ENCODE data around the gene NLN.
"Not testable (repeated sequence)": the region's sequence is repeated elsewhere in the genome, so short reads cannot be mapped to it uniquely, and the experiment has no call there.

Gene NLN

GRCh38 chr5:65772963-65773362 lies 51.0 kb downstream of the NLN start:
- DNase-seq (ENCODE audit: low read depth in 2 of 2), result not testable (repeated sequence)

DNA sequence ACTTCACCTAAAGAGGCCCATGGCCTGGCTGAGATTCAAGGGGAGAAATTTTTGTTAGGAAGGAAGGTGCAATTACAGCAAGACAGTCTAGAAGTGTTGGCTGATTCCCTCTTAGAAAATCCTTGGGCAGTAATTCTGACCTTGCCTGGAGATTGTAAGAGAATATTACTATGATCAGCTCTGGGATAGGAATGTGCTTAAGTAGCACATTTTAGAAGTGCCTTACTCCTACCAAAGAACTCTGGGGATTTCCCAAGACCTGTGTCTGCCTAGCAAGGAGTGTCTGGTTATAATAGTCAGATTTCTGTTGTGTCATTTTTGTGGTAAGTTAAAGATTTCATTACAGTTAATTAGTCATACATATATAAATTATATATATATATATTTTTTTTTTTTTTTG lies 52.3 kb downstream of the NLN start:
- no peak for DNase-seq (ENCODE audit: low read depth in 2 of 2)

- DNase-seq (ENCODE audit: low read depth in 2 of 2), result no peak
Observed at GRCh38 chr5:65775476-65775875, 53.5 kb downstream of the NLN start.

DNA sequence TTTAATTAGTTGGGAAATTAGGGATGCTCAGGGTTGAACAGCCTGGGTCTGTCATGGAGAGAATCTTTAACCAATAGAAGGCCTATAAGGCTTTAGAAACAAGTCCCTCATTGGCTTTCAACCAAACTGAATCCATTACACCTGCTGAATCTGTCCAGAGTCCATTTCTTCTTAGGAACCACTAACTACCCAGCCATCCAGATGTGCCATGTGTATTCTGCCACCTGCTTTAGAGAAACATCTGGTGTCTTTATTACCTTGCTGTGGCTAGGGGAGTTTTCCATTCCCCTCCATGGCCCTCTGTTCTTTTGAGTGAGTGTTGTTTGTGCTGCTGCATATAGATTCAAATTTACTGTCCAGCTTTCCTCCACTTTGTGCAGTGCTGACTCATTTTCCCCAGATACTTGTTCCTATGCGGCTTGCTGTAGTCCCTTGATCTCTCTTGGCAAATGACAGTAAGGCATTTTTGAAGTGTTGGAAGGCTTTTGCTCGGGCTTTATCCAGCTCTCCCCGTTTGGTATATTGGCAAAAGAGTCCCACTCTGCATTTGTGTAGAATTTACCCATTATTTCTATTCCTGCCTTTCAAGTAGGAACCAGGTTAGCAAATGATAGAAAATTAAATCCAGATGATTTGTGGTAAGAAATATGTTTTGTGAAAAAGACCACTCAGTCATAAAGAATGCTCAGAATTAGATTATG lies 54.6 kb downstream of the NLN start:
- DNase-seq (ENCODE audit: low read depth in 2 of 2), result no peak

GRCh38 chr5:65778126-65778525 lies 56.1 kb downstream of the NLN start:
- DNase-seq (ENCODE audit: low read depth in 2 of 2), result no peak

DNA sequence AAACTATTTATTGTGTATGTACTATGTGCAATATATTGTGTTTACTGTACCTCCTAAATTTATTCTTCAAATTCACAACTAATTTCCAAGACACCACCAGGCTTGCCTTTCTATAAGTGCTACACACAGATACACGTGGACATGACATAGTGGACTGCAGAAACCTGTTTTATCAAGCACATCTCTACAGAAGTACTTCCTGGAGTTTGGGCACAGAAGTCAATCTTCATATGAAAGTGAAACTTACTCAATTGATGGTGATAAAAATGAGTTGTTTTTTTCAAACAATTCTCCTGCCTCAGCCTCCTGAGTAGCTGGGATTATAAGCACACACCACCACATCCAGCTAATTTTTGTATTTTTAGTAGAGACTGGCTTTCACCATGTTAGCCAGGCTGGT lies 57.6 kb downstream of the NLN start:
- no peak for DNase-seq (ENCODE audit: low read depth in 2 of 2)

DNA sequence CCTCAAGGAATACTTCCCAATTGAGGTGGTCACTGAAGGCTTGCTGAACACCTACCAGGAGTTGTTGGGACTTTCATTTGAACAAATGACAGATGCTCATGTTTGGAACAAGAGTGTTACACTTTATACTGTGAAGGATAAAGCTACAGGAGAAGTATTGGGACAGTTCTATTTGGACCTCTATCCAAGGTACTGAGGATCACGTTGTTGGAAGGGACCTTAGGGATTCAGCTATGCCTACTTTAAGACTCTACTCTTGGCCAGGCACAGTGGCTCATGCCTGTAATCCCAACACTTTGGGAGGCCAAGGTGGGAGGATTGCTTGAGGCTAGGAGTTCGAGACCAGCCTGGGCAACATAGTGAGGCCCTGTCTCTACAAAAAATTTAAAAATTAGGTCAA lies 66.3 kb downstream of the NLN start:
- not testable (repeated sequence) for DNase-seq (ENCODE audit: low read depth in 2 of 2)

DNA sequence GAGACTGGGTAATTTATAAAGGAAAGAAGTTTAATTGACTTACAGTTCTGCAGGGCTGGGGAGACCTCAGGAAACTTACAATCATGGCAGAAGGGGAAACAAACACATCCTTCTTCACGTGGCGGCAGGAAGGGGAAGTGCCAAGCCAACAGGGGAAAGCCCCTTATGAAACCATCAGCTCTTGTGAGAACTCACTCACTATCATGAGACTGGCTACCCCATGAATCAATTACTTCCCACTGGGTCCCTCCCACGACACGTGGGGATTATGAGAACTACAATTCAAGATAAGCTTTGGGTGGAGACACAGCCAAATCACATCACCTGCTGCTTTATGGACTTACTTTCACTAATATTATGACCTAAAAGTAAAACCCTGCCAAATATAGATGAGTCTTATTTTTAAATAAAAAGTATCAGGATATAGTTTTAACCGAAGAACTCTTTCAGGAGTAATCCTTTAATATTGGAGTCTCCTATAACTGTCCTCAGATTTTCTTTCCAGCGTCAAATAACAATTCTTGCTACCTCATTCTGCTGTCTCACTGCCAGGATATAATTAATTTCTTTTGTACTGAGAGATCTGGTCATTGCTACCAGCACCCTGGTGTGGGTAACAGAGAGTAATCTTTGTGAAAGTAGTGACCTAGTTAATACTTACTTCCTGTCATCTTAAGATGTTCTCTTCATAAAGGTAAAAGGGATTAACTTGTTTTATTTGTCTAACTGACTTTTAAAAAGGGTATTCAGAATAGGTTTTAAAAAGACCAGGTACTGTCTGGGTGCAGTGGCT lies 68.6 kb downstream of the NLN start:
- DNase-seq (ENCODE audit: low read depth in 2 of 2), result peak in 1 of 2 donors; percentile 12

- DNase-seq (ENCODE audit: low read depth in 2 of 2), result no peak
Observed at GRCh38 chr5:65791712-65792673, 70.0 kb downstream of the NLN start.

DNA sequence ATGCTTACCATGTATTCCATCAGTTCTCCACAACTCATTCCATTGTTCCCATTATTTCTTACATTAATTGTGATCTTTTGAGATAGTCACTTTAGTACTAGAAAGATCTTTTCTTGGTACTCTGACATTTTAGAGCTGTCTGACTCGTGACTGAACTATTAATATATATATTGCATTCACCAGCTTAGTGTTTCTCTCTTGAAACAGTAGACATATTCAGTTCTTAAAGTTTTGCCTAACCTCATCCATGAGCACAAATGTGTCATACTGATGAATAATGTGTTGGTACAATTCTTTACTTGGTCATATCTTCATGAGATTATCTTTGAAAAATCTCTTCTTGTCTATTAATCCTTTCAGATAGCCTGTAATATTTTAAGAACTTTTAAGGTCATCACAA lies 74.3 kb downstream of the NLN start:
- DNase-seq (ENCODE audit: low read depth in 2 of 2), result no peak

- DNase-seq (ENCODE audit: low read depth in 2 of 2), result no peak
Observed at GRCh38 chr5:65796751-65797316, 74.8 kb downstream of the NLN start.

DNA sequence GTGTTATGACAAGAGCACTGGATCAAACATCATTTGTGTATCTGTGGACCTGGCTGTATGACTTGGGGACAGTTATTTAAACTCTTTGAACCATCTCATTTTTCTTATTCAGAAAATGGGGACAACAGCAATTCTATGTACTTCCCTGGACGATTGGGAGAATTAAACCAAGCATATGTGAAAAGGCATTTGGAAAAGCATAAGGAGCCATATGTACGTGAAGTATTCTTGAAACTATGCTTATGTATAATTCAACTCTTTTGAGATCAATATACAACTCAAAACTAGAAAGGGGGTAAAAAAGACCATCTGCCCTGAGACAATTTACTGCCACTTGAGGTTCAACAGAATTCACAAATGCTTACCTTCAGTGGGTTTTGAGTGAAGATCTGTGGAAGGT lies 75.5 kb downstream of the NLN start:
- no peak for DNase-seq (ENCODE audit: low read depth in 2 of 2)

DNA sequence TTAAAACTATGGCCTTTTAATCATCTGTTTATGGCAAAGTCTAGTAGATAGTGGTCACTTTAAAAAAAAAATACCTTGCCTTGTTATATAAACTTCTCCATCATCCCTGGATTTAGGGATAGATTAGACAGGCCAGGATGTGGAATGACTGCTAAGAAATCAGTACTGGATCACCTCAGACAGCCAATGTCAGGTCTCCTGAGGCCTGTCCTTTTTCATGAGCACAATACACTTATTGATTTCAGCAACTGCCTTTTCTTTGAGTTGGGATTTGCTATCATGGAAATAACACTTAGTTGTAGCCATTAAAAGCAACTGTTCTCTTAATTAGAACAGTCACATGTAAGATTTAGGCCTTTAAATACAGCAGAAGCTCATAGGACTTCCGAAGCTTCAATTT lies 77.9 kb downstream of the NLN start:
- no peak for DNase-seq (ENCODE audit: low read depth in 2 of 2)

DNA sequence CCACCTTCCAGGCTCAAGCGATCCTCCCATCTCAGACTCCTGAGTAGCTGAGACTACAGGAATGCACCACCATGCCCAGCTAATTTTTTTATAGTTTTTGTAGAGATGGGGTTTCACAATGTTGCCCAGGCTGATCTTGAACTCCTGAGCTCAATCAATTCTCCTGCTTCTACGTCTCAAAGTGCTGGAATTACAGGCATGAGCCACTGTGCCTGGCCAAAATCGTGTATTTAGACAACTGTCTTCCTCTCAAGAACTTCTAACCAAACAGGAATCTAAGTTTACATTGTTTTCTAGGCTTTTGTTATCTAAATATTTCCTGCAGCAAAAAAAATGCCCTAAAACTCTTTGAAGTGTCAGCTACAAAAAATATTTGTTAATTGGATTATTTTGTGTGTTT lies 78.8 kb downstream of the NLN start:
- no peak for DNase-seq (ENCODE audit: low read depth in 2 of 2)

DNA sequence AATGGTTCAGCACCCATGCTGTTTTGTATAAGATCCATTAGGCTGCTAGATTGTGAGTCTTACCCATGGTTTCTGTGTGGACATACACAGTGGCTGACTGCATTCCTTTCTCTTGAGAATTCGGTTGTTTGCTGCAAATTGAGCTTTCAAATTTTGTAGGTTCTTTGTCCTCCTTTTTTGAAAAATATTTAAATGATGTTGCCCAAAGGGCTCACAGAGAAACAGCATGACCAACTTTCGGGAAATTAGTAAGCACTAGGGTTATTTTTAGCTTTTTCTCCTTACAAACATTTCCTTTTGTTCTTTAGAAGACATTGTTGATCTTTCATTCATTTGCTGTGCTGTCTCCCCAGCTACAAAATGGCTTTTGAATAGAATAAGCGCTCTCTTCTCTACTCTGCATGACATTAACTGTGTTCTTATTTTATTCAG lies 79.4 kb downstream of the NLN start:
- no peak for DNase-seq (ENCODE audit: low read depth in 2 of 2)

GRCh38 chr5:65802080-65802479 lies 80.1 kb downstream of the NLN start:
- no peak for DNase-seq (ENCODE audit: low read depth in 2 of 2)

GRCh38 chr5:65802820-65803219 lies 80.8 kb downstream of the NLN start:
- DNase-seq (ENCODE audit: low read depth in 2 of 2), result no peak

- no peak for DNase-seq (ENCODE audit: low read depth in 2 of 2)
Observed at GRCh38 chr5:65803699-65804391, 81.8 kb downstream of the NLN start.

- DNase-seq (ENCODE audit: low read depth in 2 of 2), result no peak
Observed at GRCh38 chr5:65805089-65805488, 83.1 kb downstream of the NLN start.

GRCh38 chr5:65807494-65807893 lies 85.5 kb downstream of the NLN start:
- not testable (repeated sequence) for DNase-seq (ENCODE audit: low read depth in 2 of 2)

- DNase-seq (ENCODE audit: low read depth in 2 of 2), result no peak
Observed at GRCh38 chr5:65808251-65808741, 86.3 kb downstream of the NLN start.
